ENCODE data around the gene MYMK. TPM values are rescaled to one million over a fixed set of nuclear protein-coding genes. Genes with fewer than 3 reads are reported as not detected.

Gene MYMK
- total and polyA plus RNA-seq, 2 experiments from 2014 or later, result not detected

- Mint-ChIP-seq H3K9me3 (no peaks in the 10 kb centered on the region), H3K36me3 (ENCODE audit: low read depth) (no peaks in the 10 kb centered on the region; the same call in 2 of the 3 replicates), H3K4me3 (no peak overlapping the region), H3K27me3 (ENCODE audit: insufficient read depth, low read depth, poor library complexity) (peaks cover 17% of the 10 kb centered on the region), H3K27ac (no peak overlapping the region), H3K4me1 (peaks cover 19% of the 10 kb centered on the region)
- Histone ChIP-seq H3K27ac (ENCODE audit: low read depth) (no peak overlapping the region), H3K4me2 (no peak overlapping the region), H3K9me2 (ENCODE audit: insufficient read depth) (no peaks in the 10 kb centered on the region), H3K4me1 (ENCODE audit: insufficient read depth) (no peaks in the 10 kb centered on the region), H3K79me2 (replicated peaks; ENCODE audit: insufficient read depth) (no peaks in the 10 kb centered on the region), H3F3A (replicated peaks; ENCODE audit: low read depth) (no peaks in the 10 kb centered on the region), H2AFZ (no peak overlapping the region), H3K36me3 (ENCODE audit: insufficient read depth) (no peaks in the 10 kb centered on the region), H3K27me3 (ENCODE audit: insufficient read depth) (no peaks in the 10 kb centered on the region), H3K4me3 (no peak overlapping the region), H4K20me1 (replicated peaks; ENCODE audit: insufficient read depth) (no peaks in the 10 kb centered on the region)
- ATAC-seq (no peak), DNase-seq (ENCODE audit: low spot score) (no peak)
- TF ChIP-seq ZNF462 (CRISPR knock-in tag; IDR thresholded peaks at IDR 0.05) (no peak), EZH2phosphoT487 (IDR thresholded peaks at IDR 0.05; ENCODE audit: unreplicated experiment) (no peak), REST (IDR thresholded peaks at IDR 0.05; ENCODE audit: unreplicated experiment) (no peak), CTCF (conservative IDR thresholded peaks at IDR 0.05; ENCODE audit: low read depth in 2 of 2) (no peak), NANOG (IDR thresholded peaks at IDR 0.05; ENCODE audit: borderline replicate concordance) (no peak), ZNF331 (CRISPR knock-in tag; IDR thresholded peaks at IDR 0.05; ENCODE audit: low read depth) (no peak), STAT1 (IDR thresholded peaks at IDR 0.05; ENCODE audit: unreplicated experiment) (no peak), JUNB (IDR thresholded peaks at IDR 0.05; ENCODE audit: unreplicated experiment) (no peak), ETS1 (IDR thresholded peaks at IDR 0.05) (no peak), EZH2 (IDR thresholded peaks at IDR 0.05; ENCODE audit: low read depth, unreplicated experiment) (no peak), POLR2AphosphoS5 (IDR thresholded peaks at IDR 0.05; ENCODE audit: low read depth) (no peak), CREB1 (CRISPR knock-in tag; IDR thresholded peaks at IDR 0.05; ENCODE audit: low read depth) (no peak), ZNF114 (CRISPR knock-in tag; IDR thresholded peaks at IDR 0.05) (no peak)
Measured at GRCh38 chr9:133573791-133574515, 49.2 kb upstream of the MYMK start.

Measured in GM23338 (cell line).